HG02870 (cell line): ENCODE measurements around the gene KANSL2.
"Not testable (repeated sequence)": the region's sequence is repeated elsewhere in the genome, so short reads cannot be mapped to it uniquely, and the experiment has no call there.

Source experiments
- ATAC-seq: cut with Tn5 transposase; IDR thresholded peaks from one replicate; pipeline ENCODE4 v1.9.1; 2021; ENCODE audit warnings: mild to moderate bottlenecking, moderate library complexity; ENCODE audit not compliant: unreplicated experiment

KANSL2 gene

GRCh38 chr12:48681710-48682532 is at the start of gene KANSL2:
KANSL2 (minus strand) TSS chr12:48682238; CDS start chr12:48681632, 606 bp downstream.
- peak; percentile 99 for ATAC-seq

DNA sequence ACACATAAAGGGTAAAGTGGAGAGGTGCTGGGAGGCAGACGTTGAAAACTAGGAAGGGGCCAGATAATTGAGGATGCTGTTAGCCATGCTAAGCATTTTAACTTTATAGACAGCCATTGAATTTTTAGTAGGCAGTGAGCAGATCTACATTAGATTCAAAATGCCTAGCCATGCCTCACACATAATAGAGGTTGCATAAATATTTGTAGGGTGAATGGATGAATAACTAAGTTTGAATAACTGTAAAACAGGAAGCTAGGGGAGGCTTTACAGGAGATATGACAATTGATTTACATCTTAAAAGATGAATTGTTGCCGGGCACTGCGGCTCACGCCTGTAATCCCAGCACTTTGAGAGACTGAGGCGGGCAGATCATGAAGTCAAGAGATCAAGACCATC is 46.8 kb upstream of the KANSL2 start:
- no peak for ATAC-seq

- not testable (repeated sequence) for ATAC-seq
Observed at GRCh38 chr12:48720737-48721136, 38.7 kb upstream of the KANSL2 start.

DNA sequence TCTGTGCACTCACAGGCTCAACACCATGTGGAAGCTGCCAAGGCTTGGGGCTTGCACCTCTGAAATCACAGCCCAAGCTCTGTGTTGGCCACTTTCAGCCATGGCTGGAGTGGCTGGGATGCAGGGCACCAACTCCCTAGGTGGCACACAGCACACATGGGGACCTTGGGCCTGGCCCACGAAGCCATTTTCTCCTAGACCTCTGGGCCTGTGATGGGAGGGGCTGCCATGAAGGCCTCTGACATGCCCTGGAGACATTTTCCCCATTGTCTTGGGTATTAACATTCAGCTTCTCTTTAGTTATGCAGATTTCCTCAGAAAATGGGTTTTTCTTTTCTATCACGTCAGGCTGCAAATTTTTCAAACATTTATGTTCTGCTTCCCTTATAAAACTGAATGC is 38.1 kb upstream of the KANSL2 start:
- not testable (repeated sequence) for ATAC-seq

DNA sequence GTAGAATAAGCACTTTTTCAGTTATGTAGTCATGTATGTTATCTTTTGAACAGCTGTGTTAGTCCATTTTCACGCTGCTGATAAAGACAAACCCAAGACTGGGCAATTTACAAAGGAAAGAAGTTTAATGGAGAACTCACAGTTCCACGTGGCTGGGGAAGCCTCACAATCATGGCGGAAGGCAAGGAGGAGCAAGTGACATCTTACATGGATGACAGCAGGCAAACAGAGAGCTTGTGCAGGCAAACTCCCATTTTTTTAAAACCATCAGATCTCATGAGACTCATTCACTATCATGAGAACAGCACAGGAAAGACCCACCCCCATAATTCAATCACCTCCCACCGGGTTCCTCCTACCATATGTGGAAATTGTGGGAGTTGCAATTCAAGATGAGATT is 37.0 kb upstream of the KANSL2 start:
- ATAC-seq = not testable (repeated sequence)

- ATAC-seq = peak; percentile 6
Observed at GRCh38 chr12:48717252-48717695, 35.2 kb upstream of the KANSL2 start.

DNA sequence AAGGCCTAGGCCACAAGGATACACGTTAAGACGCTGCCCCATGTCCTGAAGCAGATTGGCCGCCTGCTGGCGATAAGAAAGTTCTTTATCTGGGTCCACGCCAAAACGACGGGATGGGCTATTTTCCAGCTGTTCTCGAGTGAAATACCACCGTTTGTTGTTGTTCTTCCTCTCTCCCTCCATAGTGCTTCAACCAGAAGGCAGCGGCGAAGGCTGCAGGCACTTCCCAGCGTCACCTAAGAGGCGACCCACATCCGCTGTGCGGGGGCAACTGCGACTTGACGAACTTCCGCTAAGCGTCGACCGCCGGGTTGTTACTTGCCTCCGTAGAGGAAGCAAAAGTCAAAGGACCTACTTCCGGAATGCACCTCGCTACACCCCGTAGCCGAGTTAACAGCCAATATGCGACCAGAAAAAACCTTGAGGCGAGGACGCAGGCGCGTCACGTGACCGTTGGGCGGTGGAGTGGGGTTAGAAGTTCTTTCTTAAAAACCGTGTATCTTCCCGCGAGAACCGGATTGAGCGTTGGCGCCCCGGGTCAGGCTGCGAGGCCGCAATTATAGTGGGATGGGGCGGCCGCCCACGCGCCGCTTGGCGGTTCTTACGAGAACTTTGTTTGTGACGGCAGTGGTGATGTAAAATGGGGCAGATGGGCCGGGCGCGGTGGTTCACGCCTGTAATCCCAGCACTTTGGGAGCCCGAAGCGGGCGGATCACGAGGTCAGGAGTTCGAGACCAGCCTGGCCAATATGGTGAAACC is 34.6 kb upstream of the KANSL2 start, which contains the start of gene CCNT1:
CCNT1 (minus strand) TSS at position 215 of the 759 bp plus-strand sequence; CDS start at position 183, 32 bp downstream.
- peak; percentile 96 for ATAC-seq

- ATAC-seq = peak; percentile 16
Observed at GRCh38 chr12:48716168-48716492, 34.1 kb upstream of the KANSL2 start.

DNA sequence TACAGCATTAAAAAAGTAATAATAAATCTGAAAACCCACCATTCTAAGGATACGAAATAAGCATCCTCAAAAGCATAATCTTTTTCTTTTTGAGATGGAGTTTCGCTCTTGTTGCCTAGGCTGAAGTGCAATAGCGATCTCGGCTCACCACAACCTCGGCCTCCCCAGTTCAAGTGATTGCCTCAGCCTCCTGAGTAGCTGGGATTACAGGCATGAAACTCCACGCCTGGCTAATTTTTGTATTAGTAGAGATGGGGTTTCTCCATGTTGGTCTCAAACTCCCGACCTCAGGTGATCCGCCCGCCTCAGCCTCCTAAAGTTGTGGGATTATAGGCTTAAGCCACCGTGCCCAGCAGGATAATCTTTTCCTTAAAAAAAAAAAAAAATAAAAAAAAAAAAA is 30.2 kb upstream of the KANSL2 start:
- ATAC-seq = no peak

DNA sequence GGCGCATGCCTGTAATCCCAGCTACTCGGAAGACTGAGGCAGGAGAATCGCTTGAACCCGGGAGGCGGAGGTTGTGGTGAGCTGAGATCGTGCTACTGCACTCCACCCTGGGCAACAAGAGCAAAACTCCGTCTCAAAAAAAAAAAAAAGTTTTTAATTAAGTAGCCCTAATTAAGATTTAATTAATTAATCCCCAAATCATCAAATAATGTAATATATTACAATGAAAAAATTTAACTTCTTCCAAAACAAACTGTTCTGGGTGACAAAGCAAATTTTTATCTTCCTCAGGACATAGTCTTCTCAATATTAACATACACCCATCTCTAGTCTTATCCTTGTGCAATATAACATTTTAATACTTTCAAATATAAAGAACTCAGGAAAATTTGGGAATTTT is 16.8 kb upstream of the KANSL2 start:
- ATAC-seq = not testable (repeated sequence)

- no peak for ATAC-seq
Observed at GRCh38 chr12:48696626-48697025, 14.6 kb upstream of the KANSL2 start.

DNA sequence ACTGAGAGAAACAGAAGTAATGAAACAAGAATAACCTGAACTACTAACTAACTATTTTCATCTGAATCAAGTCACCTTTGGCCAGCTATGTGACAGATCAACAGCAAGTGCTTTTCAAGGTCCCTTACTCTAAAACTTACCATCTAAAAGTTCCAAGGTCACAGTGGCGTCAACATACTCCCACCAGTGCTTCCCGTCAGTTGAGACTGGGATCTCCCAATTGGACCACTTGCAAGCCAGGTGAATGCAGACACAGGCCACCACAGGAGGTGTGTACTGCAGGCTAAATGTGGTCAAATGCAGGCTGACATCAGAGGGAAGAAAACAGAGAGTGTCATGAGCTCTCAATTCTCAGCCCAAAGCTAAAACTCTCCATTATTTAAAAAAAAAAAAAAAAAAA is 13.8 kb upstream of the KANSL2 start:
- ATAC-seq = no peak

DNA sequence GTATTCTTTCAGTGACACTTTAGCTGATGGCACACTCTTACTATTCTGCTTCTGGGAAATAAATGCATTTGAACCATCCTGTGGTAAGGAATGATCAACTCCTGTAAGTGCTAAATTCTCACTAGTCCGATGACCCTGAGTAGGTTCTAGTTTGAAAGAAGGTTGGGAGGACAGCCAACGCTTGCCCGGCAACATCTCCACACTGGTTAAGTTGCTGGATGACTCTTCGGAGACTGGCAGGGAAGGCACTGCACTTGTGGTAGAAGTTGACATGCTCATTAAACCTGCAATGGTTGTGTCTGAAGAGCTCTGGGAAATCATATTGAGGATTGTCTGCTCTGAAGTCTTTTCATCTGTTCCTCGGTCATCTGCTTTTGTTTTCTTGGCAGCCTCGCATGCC is 12.0 kb upstream of the KANSL2 start:
- ATAC-seq = no peak

- no peak for ATAC-seq
Observed at GRCh38 chr12:48693572-48693971, 11.5 kb upstream of the KANSL2 start.

DNA sequence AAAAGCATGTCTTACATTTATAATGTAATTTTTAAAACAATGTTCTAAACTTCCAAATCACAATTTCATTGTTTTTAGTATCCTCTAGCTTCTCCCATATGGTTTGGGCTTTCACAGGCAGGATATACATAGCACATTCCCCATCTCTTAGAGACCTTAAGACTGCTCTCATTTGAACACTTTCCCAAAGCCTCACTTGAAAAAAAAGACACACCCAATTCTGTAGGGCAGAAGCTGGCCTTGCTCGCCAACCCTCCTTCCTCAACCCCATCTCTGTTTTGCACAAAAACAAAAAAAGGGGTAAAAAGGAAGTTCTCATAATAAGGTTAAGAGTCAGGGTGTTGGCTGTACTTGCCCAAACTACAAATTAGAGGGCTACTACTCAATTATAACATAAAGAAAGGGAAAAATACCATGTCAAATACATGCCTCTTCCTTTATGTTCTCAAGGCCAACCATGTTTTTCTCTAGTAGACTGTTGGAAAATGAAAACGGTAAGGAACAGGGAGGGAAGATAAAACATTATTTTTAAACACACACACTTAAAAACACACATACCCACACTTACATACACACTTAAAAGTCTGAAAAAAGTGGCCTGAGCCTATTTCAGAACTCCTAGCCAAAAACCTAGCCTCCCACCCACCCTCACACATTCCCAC is 9.9 kb upstream of the KANSL2 start:
- ATAC-seq = no peak

DNA sequence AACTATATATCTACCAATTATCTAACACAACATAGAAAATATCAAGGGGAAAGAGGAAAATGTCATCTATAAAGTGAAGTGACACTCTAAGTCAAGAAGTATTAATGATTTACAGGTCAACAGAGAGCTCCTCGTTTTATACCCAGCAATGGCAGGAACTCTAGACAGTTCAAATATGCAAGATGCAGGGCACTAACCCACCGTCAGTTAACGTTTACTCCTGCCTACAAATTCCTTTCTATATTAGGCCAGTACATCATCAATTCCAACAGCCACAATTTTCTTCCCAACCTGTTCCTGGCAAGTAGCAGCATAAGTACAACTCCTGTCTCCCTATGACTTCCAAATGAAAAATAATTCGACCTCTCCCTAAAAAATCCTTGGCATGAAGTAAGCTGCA is 9.0 kb upstream of the KANSL2 start:
- ATAC-seq = no peak

- ATAC-seq = no peak
Observed at GRCh38 chr12:48690436-48690835, 8.4 kb upstream of the KANSL2 start.

- no peak for ATAC-seq
Observed at GRCh38 chr12:48688836-48689235, 6.8 kb upstream of the KANSL2 start.

GRCh38 chr12:48687592-48687991 is 5.6 kb upstream of the KANSL2 start:
- no peak for ATAC-seq

- ATAC-seq = no peak
Observed at GRCh38 chr12:48686615-48687334, 4.7 kb upstream of the KANSL2 start.

GRCh38 chr12:48686037-48686595 is 4.1 kb upstream of the KANSL2 start:
- ATAC-seq = no peak
